NB4 (cell line): ENCODE measurements around the gene ZBTB4.

Experiments used
- DNase-seq: peaks from one replicate; pipeline ENCODE4 v3.0.0; 2010; ENCODE audit warnings: low read depth
- H3K4me3 ChIP-seq: one replicate; pipeline ENCODE4 v1.5.1; 2011; ENCODE audit warnings: mild to moderate bottlenecking, low read depth, low read length, moderate library complexity
- CTCF ChIP-seq: IDR thresholded peaks from one replicate; pipeline ENCODE4 v1.5.1; 2012; ENCODE audit warnings: low read depth, low read length
- MYC ChIP-seq: IDR thresholded peaks from 2 replicates; pipeline ENCODE4 v1.6.1; 2011; ENCODE audit warnings: low read depth, low read length
- POLR2A ChIP-seq: IDR thresholded peaks from 2 replicates; pipeline ENCODE4 v1.6.1; 2011; ENCODE audit warnings: mild to moderate bottlenecking; ENCODE audit not compliant: insufficient read length; ENCODE audit errors: extremely low read depth
- TF ChIP-seq, protein P1 (sequence below): IDR thresholded peaks from 2 replicates; pipeline ENCODE4 v1.6.1; 2011; ENCODE audit warnings: low read depth, low read length

Gene ZBTB4

DNA sequence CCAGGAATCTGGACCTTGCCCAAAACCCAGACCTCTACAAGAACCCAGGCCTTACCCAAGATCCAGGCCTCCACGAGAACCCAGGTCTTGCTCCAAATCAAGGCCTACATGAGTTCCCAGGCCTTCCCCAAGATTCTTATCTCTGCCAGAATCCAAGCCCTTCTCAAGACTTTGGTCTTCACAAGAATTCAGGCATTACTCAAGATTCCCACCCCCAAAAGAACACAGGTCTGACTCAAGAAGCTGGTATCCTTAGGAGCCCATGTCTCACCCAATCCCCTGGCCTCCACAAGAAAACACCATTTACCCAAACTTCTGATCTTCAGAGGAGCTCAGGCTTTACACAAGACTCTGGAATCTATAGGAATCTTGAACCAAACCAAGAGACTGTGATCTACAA is 48.2 kb downstream of the ZBTB4 start:
- no peak for DNase-seq
- no peak overlapping the region for H3K4me3 ChIP-seq
- no peak for TF ChIP-seq POLR2A
- TF ChIP-seq CTCF = no peak
- TF ChIP-seq, protein P1, sequence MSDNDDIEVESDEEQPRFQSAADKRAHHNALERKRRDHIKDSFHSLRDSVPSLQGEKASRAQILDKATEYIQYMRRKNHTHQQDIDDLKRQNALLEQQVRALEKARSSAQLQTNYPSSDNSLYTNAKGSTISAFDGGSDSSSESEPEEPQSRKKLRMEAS = no peak
- no peak for TF ChIP-seq MYC

GRCh38 chr17:7429722-7430121 is 49.7 kb downstream of the ZBTB4 start:
- no peak for TF ChIP-seq CTCF
- TF ChIP-seq, protein P1 = no peak
- no peak for TF ChIP-seq POLR2A
- no peak for TF ChIP-seq MYC
- DNase-seq = no peak
- H3K4me3 ChIP-seq = no peak overlapping the region

GRCh38 chr17:7428557-7428956 is 50.9 kb downstream of the ZBTB4 start, which contains the start of gene SPEM3:
Gene SPEM3 (plus strand): TSS chr17:7428857. CDS start chr17:7428903, 46 bp downstream.
- TF ChIP-seq CTCF (no peak), POLR2A (no peak), MYC (no peak)
- TF ChIP-seq, protein P1 = no peak
- H3K4me3 ChIP-seq = no peak within 1 kb of the TSS
- no peak for DNase-seq

DNA sequence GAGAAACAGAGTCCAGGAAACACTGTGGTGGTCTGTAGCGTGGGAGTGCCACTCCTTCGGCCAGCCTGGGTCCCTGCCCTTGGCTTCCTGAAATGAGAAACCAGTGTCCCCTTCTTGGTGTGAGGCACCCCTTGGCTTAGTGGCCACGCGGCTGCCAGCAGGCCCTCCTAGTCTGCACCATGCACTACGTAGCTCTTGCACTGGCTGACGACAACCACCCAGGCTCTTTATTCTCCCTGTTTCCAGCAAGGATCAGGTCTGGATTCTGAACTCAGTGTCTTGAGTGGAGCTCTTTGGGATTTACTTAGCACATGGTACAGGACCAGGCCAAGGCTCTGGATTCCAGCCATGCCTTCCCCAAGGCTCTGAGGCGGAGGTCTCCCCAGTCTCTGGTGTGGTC is 51.9 kb downstream of the ZBTB4 start:
- no peak for DNase-seq
- no peak for TF ChIP-seq MYC
- no peak for TF ChIP-seq POLR2A
- no peak for TF ChIP-seq CTCF
- TF ChIP-seq, protein P1 = no peak
- no peak overlapping the region for H3K4me3 ChIP-seq

- H3K4me3 ChIP-seq = no peak overlapping the region
- no peak for DNase-seq
- TF ChIP-seq CTCF (no peak), MYC (no peak), POLR2A (no peak)
- TF ChIP-seq, protein P1 = no peak
Observed at GRCh38 chr17:7426896-7427489, 52.4 kb downstream of the ZBTB4 start.
